Activated naive CD4-positive, alpha-beta T cell treated with anti-CD3 and anti-CD28 coated beads, Interleukin-2, amount 50 U/mL, for 16 hours (primary cell): ENCODE results near the gene ANTKMT.

Experiments
- DNase-seq: peaks from one replicate; pipeline ENCODE4 v3.0.0-alpha.2; 2020

ANTKMT gene

GRCh38 chr16:715477-716199 is 5.3 kb upstream of the ANTKMT start:
- DNase-seq = no peak

- no peak for DNase-seq
These were observed 4.8 kb upstream of the ANTKMT start for GRCh38 chr16:716200-716568.

- no peak for DNase-seq
These were observed 4.1 kb upstream of the ANTKMT start for GRCh38 chr16:716768-717325.

- DNase-seq = no peak
These were observed 3.3 kb upstream of the ANTKMT start for GRCh38 chr16:717450-718245.

- DNase-seq = no peak
These were observed 2.6 kb upstream of the ANTKMT start for GRCh38 chr16:718389-718788.

- no peak for DNase-seq
These were observed 2.0 kb upstream of the ANTKMT start for GRCh38 chr16:718922-719321.

GRCh38 chr16:719815-720446 is 1.0 kb upstream of the ANTKMT start:
- DNase-seq = no peak

GRCh38 chr16:720447-720989 is 428 bp upstream of the ANTKMT start:
- peak; percentile 42 for DNase-seq

GRCh38 chr16:721765-722540 is 1.0 kb downstream of the ANTKMT start:
- DNase-seq = no peak

- no peak for DNase-seq
These were observed 2.1 kb downstream of the ANTKMT start for GRCh38 chr16:722835-723633.

- DNase-seq = no peak
These were observed 2.7 kb downstream of the ANTKMT start for GRCh38 chr16:723695-724094.

GRCh38 chr16:724188-725040 is 3.5 kb downstream of the ANTKMT start:
- DNase-seq = no peak

GRCh38 chr16:725041-725376 is 4.1 kb downstream of the ANTKMT start:
- DNase-seq = no peak

- no peak for DNase-seq
These were observed 4.7 kb downstream of the ANTKMT start for GRCh38 chr16:725463-726187.

- no peak for DNase-seq
These were observed 5.2 kb downstream of the ANTKMT start for GRCh38 chr16:726188-726437.

GRCh38 chr16:726438-727290 is 5.7 kb downstream of the ANTKMT start, which contains the start of the genes CCDC78 and HAGHL:
CCDC78 (minus strand) TSS chr16:726443; CDS start chr16:726367, 76 bp downstream.
HAGHL (plus strand) TSS chr16:727106; CDS start chr16:727510, 404 bp downstream.
- DNase-seq = peak; percentile 60

- no peak for DNase-seq
These were observed 6.5 kb downstream of the ANTKMT start for GRCh38 chr16:727291-727977.

- DNase-seq = peak; percentile 56
These were observed 7.4 kb downstream of the ANTKMT start for GRCh38 chr16:728131-728889.
